Skeletal muscle cell (primary cell): ENCODE data around the gene CAPN11.
"Not testable (repeated sequence)": the region's sequence is repeated elsewhere in the genome, so short reads cannot be mapped to it uniquely, and the experiment has no call there.

Experiments used
- DNase-seq: peaks from one replicate; pipeline ENCODE4 v3.0.0-alpha.2; 2010; ENCODE audit warnings: low read depth
- H3K4me3 ChIP-seq: 2 replicates; pipeline ENCODE4 v1.5.1; 2011; ENCODE audit warnings: low read depth, mild to moderate bottlenecking, control low read depth, low read length, moderate library complexity

Gene CAPN11

DNA sequence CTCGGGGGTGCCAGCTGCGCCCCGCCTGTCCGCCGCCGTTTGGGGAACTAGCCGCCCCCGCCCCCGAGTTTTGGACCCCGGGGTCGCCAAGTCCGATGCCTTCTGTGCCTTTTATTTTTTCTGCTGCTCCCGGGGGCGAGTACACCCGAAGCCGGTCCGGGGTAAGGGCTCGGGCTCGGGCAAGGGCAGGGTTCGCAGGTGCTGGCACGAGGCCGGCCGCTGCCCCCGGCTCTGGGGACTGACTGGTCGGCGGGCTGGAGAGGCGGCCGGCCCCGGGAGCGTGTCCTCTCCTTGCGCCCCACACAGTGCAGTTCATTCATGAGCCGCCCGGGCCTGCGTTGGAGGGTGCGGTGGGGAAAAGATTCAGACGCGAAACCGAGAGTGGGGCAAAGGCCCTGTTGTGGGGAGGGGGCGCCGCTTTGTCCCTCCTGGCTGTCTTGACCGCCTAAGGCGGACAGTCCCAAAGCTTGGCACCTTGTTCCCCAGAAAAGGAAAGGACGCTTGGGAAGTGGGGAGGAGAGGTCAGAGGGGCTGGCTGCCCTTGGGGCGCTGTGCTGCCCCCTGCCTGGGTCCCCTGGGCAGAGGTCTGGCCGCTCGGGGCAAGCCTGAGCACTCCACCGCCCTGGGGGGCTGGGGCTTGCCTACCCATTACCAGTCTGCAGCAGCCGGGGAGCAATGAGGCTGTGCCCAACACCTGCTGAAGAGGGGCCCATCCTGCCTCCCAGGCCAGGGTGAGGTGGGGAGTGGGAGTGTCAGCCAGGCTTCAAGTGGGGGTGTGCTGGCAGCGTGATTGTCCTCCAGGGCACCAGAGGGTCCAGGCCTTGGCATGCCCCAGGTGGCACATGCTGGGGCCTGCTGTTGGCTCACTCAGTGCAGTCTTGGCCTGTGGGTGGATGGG is 30.4 kb upstream of the CAPN11 start:
- peak overlapping the region; percentile 87 for H3K4me3 ChIP-seq
- DNase-seq, result no peak

DNA sequence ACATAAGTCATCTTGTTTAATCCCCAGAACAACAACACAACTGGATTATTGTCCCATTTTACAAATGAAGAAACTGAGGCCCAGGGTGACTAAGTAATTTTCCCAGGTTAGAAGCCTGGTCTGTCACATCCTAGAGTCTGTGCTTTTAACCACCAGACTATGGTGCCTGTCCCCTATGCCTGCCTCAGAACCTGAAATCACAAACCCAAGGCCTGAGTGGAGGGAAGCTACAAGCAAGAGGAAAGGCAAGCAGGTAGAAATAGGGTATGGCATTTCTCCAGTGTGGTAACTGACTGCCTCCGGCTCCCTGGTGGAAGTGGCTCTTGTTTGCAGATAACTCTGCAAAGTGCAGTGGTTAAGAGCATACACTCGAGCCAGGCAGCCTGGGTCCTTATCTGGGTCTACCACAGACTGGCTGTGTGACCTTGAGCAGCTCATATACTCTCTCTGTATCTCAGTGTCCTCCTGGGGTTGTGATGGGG is 28.7 kb upstream of the CAPN11 start:
- DNase-seq, result no peak
- H3K4me3 ChIP-seq, result no peak overlapping the region

DNA sequence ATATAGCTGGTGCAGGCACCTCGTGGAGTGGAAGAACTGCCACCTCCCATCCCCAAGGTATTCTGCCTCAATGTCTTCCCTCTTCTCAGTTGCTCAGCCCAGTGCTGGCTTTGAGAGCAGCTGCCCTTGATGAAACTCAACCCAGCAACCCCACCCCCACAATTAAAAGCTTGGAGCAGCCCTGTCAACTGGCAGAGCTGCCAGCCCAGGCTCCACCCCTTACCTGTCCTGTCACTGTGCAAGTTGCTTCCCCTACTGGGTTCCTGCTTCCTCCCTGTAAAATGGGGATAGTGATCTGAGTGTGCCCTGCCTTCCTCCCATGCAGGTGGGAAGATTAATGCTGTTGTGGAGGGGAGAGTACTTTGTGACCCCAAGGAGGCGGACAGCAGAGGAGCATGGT is 26.7 kb upstream of the CAPN11 start:
- no peak for DNase-seq
- H3K4me3 ChIP-seq, result no peak overlapping the region

DNA sequence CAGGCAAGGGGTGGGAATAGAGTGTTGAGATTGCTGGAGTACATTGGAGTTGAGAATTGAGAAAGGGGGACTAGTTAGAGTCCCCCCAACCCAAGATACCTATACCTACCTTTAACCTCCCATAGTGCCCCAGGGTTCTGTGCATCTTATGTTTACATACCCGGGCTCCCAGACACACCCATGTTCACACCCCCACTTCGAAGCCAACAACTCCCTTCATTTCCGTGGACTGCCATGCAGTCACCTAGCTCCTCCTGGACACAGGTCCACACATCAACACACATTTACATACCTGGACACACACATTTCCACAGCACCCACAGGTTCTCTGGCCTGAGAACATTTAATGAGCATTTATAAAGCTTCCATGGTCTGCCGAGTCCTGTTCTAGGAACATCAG is 26.1 kb upstream of the CAPN11 start:
- no peak overlapping the region for H3K4me3 ChIP-seq
- no peak for DNase-seq

DNA sequence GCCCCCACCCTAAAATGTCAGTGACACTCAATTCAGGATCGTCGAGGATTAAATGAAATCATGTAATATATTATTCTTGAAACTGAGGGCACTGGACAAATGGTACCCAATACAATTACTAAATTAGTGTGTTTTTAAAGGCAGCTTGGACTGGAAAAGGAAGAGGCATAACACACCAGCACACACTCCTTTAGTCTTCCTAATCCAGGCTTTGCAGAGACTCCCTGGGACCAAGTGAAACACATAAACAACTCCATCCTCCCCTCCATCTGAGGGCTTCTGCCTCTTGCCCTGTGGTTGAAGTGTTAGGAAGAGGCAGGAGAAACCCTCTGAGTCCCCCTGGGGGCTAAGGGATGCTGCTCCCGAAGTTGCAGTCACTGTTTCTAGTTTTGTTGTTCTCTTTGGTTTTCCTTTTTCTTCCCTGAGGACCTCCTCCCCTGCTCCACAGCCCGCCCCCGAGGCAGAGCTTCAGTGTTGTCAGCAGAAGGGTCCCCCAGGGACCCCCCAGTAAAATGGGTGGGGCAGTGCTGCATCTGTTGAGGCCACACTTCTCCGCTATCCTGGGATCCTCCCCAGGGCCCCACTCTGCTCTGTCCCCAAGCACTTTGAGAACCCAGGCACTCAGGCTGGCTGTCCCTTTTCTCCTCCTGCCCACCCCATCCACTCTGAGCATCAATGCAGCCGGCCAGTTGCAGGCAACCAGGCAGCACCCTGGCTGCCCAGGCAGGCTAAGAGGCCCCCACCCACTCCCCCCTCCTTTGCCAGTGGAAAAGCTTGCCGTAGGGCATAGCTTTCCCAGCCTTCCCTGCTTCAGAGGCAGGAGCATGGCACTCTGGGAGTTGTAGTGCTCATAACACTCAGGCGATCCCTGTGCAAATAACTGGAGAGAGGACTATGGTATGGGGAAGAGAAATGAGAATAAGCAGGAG is 25.4 kb upstream of the CAPN11 start:
- DNase-seq, result no peak

DNA sequence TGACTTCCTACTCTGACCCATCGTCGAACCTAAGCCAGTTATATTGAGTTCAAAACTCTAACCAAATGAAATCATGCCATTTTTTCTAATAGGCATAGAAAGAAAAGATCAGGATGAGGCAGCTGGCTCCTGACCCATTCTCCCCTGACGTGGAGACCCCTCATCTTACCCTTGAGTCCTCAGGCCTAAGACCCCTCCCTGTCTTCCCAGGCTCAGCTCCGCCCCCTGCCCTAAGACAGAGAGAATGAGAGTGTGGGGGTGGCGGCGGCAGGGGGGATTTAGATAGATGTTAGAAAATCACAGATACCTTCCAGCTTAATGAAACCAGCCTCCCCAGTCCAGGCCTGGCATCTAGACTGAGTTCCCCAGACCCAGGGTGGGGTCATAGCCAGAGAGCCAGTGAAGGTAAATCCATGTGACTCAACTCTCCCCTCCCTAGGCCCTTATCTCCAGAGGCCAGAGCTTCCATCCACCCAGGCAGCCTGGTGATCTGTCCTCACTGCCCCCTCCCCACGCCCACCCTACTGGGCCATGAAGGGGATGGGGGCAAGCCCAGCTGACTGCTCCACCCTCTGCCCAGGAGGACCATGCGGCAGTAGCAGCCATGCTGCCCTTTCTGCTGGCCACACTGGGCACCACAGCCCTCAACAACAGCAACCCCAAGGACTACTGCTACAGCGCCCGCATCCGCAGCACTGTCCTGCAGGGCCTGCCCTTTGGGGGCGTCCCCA is 24.5 kb upstream of the CAPN11 start:
- DNase-seq, result no peak
- no peak overlapping the region for H3K4me3 ChIP-seq

More for the DNA sequence above, 25.4 kb upstream of the CAPN11 start:
- peak overlapping the region; percentile 1 for H3K4me3 ChIP-seq

DNA sequence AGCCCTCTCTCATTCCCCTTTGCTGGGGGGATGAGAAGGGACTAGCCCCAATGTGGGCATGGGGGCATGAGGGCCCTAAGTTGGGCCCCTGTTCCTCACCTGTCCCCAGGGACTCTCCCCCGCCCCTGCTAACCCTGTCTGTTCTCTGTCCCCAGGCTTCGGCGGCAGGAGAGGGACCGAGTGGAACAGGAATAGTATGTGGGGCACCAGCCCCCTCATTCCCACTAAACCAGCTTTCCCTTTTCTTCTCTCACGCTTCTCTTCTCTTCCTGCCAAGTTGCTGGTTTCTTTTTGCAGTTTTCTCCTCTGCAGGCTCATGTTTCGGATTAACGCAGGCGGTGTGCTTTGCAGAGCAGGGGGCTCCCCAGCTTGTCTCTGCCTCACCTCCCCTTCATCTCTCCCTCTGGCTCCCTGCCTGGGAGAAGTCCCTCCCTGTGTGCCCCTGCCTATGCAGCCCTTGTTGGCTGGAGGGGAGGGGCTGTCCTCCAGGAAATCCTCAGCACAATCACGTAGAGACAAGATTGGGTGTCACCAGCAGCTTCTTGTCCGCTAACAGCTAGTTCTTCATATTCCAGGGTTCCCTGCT is 23.4 kb upstream of the CAPN11 start:
- H3K4me3 ChIP-seq, result no peak overlapping the region

DNA sequence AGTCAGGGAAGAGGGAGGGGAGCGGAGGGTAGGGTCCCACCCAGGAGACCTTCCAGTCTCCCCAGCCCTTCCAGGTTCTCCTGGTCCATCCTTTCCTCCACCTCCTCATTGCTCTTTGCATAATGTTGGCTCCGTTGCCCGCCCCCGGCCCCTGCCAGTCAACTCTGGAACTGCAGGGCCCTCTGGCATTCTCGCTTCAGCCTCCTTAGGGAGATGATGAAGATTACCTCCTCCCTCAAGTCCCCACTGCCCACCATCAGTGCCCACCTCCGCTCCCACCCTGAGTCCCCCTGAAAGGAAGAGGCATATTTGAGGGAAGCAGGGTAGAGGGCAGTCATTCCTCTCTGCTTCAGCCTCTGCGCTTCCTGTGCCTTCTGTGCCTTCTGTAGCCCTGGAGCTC is 22.7 kb upstream of the CAPN11 start:
- DNase-seq, result no peak
- no peak overlapping the region for H3K4me3 ChIP-seq

More for the DNA sequence above, 23.4 kb upstream of the CAPN11 start:
- DNase-seq, result no peak

DNA sequence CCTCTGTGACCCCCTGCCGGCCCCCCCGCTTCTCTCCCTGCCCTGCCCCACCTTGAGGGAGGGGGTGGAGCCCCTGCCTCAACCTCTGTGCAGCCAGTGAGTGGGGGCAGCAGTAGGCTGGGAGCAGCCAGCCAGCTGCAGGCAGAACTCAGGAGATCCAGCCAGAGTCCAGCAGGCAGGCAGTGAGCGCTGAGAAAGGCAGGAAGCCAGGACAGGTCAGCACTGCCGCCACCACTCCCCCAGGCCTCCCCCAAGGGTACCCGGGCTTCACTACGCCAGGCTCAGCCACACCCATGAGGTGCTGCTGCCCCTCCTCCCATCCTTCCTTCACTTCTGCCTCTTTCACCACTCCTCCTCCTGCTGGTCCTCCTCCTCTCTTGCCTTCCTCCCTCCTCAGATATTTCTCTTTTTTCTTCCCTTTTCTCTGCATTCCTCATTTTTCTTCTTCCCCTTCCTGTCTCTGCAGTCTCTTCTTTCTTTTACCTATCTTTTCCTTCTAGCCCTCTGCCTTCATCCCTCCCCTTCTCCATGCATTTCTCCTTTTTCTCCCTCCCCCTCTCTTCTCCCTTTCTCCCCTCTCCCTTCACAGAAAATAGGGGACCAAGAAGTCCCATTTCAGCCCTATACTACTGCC is 19.8 kb upstream of the CAPN11 start:
- no peak for DNase-seq
- no peak overlapping the region for H3K4me3 ChIP-seq

DNA sequence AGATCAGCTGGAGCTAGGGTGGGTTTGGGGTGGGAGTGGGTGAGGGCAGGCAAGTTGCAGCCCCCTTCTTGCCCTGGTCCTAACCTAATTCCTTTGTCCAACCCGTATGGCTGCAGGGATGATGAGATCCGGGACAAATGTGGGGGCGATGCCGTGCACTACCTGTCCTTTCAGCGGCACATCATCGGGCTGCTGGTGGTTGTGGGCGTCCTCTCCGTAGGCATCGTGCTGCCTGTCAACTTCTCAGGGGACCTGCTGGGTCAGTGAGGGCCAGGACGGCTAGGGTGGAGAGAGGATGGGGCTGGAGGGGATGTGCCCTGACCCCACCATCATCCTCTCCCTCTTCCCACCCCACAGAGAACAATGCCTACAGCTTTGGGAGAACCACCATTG is 19.3 kb upstream of the CAPN11 start:
- no peak overlapping the region for H3K4me3 ChIP-seq
- no peak for DNase-seq

DNA sequence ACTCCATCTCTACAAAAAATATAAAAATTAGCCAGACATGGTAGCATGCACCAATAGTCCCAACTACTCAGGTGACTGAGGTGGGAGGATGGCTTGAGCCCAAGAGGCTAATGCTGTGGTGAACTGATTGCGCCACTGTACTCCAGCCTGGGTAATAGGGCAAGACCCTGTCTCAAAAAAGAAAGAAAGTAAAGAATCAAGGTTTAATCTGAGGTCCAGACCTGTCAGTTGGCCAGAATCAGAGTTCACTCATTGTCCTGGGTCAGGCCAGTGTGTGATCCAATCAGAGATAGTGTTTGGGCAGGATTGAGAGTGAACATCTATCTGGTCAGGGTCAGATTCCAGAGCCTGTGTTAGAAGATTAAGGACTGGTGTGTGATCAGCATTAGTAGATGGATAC is 15.8 kb upstream of the CAPN11 start:
- DNase-seq, result no peak
- no peak overlapping the region for H3K4me3 ChIP-seq

DNA sequence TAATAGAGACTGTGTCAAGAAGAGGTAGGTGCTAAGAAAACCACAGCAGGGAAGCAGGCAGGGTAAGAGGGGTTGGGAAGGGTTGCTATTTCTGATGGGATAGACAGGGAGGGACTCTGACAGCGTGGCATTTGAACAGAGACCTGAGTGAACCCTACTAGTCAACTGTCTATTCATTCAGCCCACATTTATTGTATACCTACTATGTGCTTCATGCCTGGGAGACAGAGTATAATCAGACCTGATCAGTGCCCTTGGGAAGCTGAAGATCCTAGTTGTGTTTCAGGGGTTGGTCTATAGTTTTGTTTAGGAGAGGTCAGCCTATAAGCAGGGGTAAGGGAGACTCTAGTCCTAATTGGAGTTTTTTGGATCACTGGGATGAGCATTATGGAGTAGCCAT is 14.9 kb upstream of the CAPN11 start:
- no peak overlapping the region for H3K4me3 ChIP-seq
- DNase-seq, result no peak

DNA sequence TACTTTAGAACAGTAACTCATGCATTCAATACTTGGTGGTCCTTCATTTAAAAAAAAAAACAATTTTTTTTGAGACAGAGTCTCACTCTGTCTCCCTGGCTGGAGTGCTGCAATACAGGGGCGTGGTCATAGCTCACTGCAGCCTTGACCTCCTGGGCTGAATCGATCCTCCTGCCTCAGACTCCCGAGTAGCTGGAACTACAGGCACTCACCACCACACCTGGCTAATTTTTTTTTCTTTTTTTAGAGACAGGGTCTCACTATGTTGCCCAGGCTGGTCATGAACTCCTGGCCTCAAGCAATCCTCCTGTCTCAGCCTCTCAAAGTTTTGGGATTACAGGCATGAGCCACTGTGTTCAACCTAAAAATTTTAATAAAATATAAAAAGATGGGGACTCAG is 14.1 kb upstream of the CAPN11 start:
- not testable (repeated sequence) for DNase-seq, H3K4me3 ChIP-seq

DNA sequence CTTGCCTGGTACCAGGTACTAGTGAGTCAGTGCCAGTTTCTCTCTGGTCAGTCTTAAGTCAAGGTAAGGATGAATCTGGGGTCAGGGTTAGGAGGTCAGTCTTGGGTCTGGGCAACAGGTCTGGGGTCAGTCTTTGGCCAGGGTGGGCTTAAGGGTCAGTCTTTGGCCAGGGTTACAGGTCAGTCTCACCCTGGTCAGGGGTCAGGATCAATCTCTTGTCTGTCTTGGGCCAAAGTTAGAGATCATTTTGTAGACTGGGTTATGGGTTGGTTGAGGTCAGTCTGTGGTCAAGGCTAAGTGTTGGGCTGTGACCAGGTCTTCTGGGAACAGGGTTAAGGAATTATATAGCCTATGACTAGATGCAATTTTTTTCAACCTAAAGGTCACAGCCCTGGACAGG is 12.8 kb upstream of the CAPN11 start:
- no peak for DNase-seq

DNA sequence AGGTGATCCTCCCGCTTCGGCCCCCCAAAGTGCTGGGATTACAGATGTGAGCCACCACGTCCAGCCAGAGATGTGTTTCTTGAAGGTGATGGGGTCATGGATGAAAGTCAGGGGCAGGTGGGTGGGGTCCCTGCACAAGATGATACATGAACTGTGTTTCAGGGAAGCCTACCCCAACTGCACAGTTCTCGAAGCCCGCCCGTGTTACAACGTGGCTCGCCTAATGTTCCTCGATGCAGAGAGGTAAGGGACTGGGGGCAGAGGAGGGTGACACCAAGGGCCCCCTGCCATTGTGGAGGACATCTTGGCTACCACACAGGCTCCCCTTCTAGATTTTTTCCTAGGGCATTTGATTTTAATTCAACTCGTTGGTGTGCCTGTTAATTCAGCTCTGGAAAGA is 11.9 kb upstream of the CAPN11 start:
- DNase-seq, result no peak
- no peak overlapping the region for H3K4me3 ChIP-seq

More for the DNA sequence above, 12.8 kb upstream of the CAPN11 start:
- no peak overlapping the region for H3K4me3 ChIP-seq

DNA sequence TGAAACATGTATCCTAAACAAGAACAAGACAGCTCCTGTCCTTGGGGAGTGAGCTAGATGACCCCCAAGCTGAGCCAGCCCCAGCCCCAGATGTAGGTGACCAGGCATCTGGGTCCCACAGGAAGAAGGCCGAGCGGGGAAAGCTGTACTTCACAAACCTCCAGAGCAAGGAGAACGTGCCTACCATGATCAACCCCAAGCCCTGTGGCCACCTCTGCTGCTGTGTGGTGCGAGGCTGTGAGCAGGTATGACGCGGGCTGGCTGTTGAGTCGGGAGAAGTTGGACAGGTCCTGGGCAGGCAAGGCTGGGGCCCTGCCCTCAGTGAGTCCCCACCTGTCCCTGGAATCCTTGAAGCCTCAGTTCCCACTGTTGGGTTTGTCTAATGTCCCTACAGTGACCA is 11.4 kb upstream of the CAPN11 start:
- H3K4me3 ChIP-seq, result no peak overlapping the region
- DNase-seq, result no peak

DNA sequence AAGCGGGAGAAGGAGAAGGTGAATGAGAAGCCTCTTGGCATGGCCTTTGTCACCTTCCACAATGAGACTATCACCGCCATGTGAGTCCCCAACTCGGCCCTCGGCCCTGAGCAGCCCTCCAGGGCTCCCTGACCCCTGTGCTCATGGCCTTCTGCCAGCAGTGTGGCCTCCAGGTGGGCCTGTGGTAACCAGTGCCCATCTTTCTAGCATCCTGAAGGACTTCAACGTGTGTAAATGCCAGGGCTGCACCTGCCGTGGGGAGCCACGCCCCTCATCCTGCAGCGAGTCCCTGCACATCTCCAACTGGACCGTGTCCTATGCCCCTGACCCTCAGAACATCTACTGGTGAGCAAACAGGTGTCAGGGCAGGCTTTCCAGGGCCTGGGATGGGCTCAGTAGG is 10.3 kb upstream of the CAPN11 start:
- DNase-seq, result no peak
- no peak overlapping the region for H3K4me3 ChIP-seq

DNA sequence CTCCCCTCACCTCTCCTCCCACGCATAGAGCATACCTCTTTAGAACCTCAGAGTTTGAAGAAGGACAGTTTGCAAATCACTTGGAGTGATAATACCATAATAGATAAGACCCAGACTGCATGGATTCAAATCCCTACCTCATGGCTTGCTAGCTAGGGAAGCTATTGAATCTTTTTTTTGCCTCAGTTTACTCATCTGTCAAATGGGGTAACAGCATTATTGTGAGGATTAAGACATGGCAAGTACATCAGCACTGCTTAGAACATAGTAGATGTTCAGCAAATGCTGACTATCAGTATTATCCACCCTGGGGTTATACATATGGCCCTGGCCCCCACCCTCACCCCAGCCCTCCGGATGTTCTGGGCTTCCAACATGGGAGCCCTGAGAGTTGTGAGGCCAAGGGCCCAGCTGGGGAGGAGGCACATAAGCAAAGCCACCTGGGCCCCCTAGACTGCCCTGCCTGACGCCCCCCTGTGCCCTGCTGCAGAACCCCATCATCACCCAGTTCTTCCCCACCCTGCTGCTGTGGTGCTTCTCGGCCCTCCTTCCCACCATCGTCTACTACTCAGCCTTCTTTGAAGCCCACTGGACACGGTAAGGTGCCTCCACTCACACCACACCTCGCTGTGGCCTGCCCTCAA is 9.1 kb upstream of the CAPN11 start:
- H3K4me3 ChIP-seq, result no peak overlapping the region
- no peak for DNase-seq
